Prostate gland (tissue), 2 donors: ENCODE results near the gene IGSF9. TPM values are rescaled to one million over a fixed set of nuclear protein-coding genes. Genes with fewer than 3 reads are reported as not detected.

Experiments used
- DNase-seq: peaks from one replicate; pipeline ENCODE4 v3.0.0-alpha.2; 2019; ENCODE audit warnings: low spot score
- H3K27ac ChIP-seq, 2 donors: fragments of 200-600 bp; sonication (generic); 2 replicates each; pipeline ENCODE4 v1.5.1; 2017 to 2019
- H3K27me3 ChIP-seq: fragments of 200-600 bp; sonication (generic); replicated peaks from 2 replicates; pipeline ENCODE4 v1.5.1; 2019; ENCODE audit not compliant: insufficient read depth
- H3K36me3 ChIP-seq, 2 donors: fragments of 200-600 bp; sonication (generic); 1 replicate in 1 of 2; 2 replicates in 1 of 2; pipeline versions ENCODE4 v1.5.1 to v1.8.1; 2017 to 2019
- H3K4me1 ChIP-seq: fragments of 200-600 bp; sonication (generic); replicated peaks from 2 replicates; pipeline ENCODE4 v1.5.1; 2019
- H3K4me3 ChIP-seq, 2 donors: fragments of 200-600 bp; sonication (generic); 2 replicates each; pipeline ENCODE4 v1.5.1; 2017 to 2019
- H3K9me3 ChIP-seq: fragments of 200-600 bp; sonication (generic); 2 replicates; pipeline ENCODE4 v1.5.1; 2017
- POLR2A ChIP-seq: fragments of 450-650 bp; IDR thresholded peaks from one replicate; pipeline ENCODE4 v1.6.1; 2016; ENCODE audit warnings: antibody characterized with exemption, mild to moderate bottlenecking
- POLR2AphosphoS5 ChIP-seq: sonication (generic); formaldehyde crosslinking; IDR thresholded peaks from one replicate; pipeline ENCODE4 v1.6.1; 2017; ENCODE audit warnings: antibody characterized with exemption
- WGBS: methylation state at CpG from one replicate; pipeline ENCODE4 v1.1.5; 2018; 5-methylcytosine and 5-hydroxymethylcytosine counted together
- intact Hi-C: fragments of 100-400 bp; cut with DNase I; formaldehyde crosslinking; loops from one replicate; pipeline ENCODE4 v1.14.2; 2022
- total RNA-seq, 2 donors: library from RNA; depleted of rRNA; stranded (reverse); fragments of >200 nt; gene quantifications; one replicate each; pipeline ENCODE4 v1.1.0, GENCODE V29; 2016
- TF ChIP-seq, protein P1 (sequence below), 4 experiments: fragments of 200-600 bp in 2 of 4; fragments of 450-650 bp in 2 of 4; sonication (generic) in 2 of 4; IDR thresholded peaks; 1 replicate in 3 of 4; 2 replicates in 1 of 4; pipeline ENCODE4 v1.5.1; 2016 to 2019; ENCODE audit warnings: antibody characterized with exemption in 4 of 4, mild to moderate bottlenecking in 2 of 4, moderate library complexity in 2 of 4

Gene IGSF9
- total RNA-seq, 2 donors from 2014 or later, result 7.6 to 17.3 TPM

DNA sequence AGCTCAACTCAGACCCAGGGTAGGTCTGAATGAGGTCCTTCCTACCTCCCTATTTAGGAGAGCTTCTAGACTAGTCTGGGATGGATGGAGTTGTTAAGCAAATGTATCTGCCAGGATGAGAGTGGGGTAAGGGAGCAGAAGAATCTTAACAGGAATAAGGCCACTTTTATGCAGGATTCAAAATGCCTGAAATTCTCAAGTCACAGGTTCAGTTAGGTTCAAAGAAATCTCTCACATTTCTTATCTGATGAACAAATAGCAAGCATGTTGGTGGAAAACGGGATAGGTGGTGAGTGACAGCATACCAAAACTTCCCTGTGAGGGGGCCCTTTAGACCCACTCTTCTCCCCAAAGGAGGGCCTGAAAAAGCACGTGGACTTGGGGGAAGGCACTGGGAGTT is 5.6 kb upstream of the IGSF9 start:
- no peak overlapping the region for H3K4me3 ChIP-seq
- H3K9me3 ChIP-seq, result no peaks in the 10 kb centered on the region
- H3K27me3 ChIP-seq, result no peaks in the 10 kb centered on the region
- no peak for DNase-seq
- no peaks in the 10 kb centered on the region for H3K36me3 ChIP-seq
- H3K27ac ChIP-seq, result no peak overlapping the region
- TF ChIP-seq, protein P1, sequence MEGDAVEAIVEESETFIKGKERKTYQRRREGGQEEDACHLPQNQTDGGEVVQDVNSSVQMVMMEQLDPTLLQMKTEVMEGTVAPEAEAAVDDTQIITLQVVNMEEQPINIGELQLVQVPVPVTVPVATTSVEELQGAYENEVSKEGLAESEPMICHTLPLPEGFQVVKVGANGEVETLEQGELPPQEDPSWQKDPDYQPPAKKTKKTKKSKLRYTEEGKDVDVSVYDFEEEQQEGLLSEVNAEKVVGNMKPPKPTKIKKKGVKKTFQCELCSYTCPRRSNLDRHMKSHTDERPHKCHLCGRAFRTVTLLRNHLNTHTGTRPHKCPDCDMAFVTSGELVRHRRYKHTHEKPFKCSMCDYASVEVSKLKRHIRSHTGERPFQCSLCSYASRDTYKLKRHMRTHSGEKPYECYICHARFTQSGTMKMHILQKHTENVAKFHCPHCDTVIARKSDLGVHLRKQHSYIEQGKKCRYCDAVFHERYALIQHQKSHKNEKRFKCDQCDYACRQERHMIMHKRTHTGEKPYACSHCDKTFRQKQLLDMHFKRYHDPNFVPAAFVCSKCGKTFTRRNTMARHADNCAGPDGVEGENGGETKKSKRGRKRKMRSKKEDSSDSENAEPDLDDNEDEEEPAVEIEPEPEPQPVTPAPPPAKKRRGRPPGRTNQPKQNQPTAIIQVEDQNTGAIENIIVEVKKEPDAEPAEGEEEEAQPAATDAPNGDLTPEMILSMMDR (IDR thresholded peaks at IDR 0.05), result no peak
- TF ChIP-seq POLR2A (no peak), POLR2AphosphoS5 (no peak)
- intact Hi-C loops, result no loop called here
- peaks cover 10% of the 10 kb centered on the region for H3K4me1 ChIP-seq
- 48% methylated on average over 2 of the region's 2 CpGs for WGBS

DNA sequence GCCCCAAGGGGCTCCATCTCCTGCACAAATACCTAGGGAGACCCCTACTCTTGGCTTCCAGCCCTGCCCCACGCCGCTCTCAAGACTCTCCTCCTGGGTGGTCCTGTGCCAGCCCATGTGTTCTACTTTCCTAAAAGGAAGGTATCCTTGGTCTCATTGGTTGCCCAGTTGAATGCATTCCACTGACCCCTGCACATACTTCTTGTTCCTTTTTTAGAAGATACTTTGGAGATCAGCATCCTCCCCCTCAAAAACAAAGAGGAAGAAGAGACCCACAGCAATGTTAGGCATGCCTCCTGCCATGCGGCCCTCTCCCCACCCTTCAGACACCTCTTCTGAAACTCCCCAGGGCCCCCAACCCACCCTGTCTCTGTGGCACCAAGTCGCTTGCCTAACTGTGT is 4.6 kb upstream of the IGSF9 start:
- intact Hi-C loops, result no loop called here
- Histone ChIP-seq H3K9me3 (no peaks in the 10 kb centered on the region), H3K4me1 (peaks cover 10% of the 10 kb centered on the region), H3K27ac (peak overlapping the region; percentile 38 to 58), H3K36me3 (no peaks in the 10 kb centered on the region), H3K27me3 (no peaks in the 10 kb centered on the region), H3K4me3 (no peak overlapping the region)
- 92% methylated on average over 4 of the region's 4 CpGs for WGBS
- no peak for TF ChIP-seq POLR2AphosphoS5
- TF ChIP-seq, protein P1 (IDR thresholded peaks at IDR 0.05), result no peak
- TF ChIP-seq POLR2A, result no peak
- DNase-seq, result no peak

DNA sequence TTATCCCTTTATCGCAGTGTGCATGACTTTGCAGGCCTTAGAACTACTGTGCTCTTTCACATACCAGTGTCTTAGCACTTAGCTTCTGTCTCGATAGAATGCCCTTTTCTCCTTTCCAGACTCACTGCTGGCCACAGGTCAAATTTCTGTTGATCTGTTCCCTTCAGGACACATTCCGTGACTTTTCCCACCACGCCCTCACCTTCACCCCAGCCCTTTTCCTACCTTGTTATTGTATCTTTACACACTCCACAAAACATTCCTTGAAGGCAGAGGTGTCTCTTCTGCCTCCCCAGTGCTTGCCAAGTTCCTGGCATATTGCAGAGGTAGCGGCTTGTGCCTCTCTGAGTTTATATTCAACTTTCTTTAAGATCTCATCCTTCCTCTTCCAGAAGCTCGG is 3.7 kb upstream of the IGSF9 start:
- peak; percentile 31 for TF ChIP-seq POLR2AphosphoS5
- TF ChIP-seq, protein P1 (IDR thresholded peaks at IDR 0.05), result no peak
- no peak for TF ChIP-seq POLR2A
- peaks cover 10% of the 10 kb centered on the region for H3K4me1 ChIP-seq
- intact Hi-C loops, result no loop called here
- H3K27me3 ChIP-seq, result no peaks in the 10 kb centered on the region
- H3K36me3 ChIP-seq, result no peaks in the 10 kb centered on the region
- no peaks in the 10 kb centered on the region for H3K9me3 ChIP-seq
- peak; percentile 44 for DNase-seq
- WGBS, result 33% methylated on average over 6 of the region's 6 CpGs
- peak overlapping the region; percentile 38 to 58 for H3K27ac ChIP-seq
- H3K4me3 ChIP-seq, result no peak overlapping the region

DNA sequence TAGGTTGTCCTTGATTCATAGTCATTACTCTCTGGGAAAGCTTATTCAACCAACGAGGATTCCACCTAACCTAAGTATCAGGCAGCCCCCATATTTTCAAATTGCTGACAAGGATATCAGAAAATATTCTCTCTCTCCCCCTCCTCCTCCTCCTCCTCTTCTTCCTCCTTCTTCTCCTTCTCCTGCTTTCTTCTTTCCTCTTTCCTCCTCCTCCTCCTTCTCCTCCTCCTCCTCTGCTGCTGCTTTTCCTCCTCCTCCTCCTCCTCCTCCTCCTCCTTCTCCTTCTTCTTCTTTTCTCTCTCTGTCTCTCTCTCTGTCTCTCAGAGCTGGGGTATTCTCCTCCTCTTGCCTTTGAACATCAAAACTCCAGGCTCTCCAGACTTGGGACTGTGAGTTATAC is 2.5 kb upstream of the IGSF9 start:
- H3K27me3 ChIP-seq, result no peaks in the 10 kb centered on the region
- no peak overlapping the region for H3K27ac ChIP-seq
- 79% methylated on average over 1 of the region's 1 CpG for WGBS
- peaks cover 10% of the 10 kb centered on the region for H3K4me1 ChIP-seq
- intact Hi-C loops, result no loop called here
- no peaks in the 10 kb centered on the region for H3K36me3 ChIP-seq
- TF ChIP-seq POLR2AphosphoS5 (no peak), POLR2A (no peak)
- TF ChIP-seq, protein P1 (IDR thresholded peaks at IDR 0.05), result no peak
- no peaks in the 10 kb centered on the region for H3K9me3 ChIP-seq
- DNase-seq, result no peak
- no peak overlapping the region for H3K4me3 ChIP-seq

DNA sequence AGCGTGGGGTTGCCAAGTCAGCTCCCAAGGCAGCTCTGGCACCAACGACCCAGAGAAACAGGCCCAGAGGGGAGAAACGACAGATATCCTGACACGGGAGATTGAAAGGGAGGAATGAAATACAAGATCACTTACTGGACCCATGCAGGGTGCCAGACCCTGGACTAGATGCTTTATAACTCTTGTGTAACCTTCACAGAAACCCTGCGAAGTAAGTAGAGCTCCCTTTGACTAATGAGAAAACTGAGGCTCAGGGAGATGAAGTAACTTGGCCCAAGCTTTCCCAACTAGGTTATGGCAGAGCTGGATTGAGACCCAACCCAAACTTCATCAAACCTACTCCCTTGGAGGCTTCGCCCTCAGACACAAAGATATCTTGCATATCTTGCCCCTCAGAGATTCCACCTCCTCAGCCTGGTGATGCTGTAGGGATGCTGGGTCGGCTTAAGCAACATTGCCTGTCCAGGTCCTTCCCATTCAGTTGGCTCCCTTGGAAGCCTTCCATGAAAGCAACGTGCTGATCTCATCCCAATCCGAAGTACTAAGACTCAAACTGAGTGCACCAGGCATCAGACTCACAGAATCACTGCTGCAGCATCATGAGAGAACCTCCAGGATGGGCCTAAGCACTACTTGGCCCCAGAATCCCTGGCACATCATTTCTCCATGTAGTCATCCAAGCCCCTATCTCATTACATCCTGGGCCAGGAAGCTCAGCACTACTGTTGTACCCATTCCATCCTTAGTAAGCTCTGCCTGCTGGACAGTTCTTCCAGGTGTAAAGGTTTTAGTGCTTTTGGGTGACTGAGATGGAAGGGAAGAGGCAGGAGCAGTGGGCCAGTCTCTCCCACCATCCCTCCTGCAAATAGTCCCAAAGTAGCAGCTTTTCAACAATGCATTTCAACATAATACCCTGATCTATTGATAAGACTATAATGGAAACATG is 1.1 kb upstream of the IGSF9 start:
- DNase-seq, result no peak
- 43% methylated on average over 9 of the region's 9 CpGs for WGBS
- Histone ChIP-seq H3K9me3 (no peaks in the 10 kb centered on the region), H3K27me3 (no peaks in the 10 kb centered on the region), H3K4me3 (peak overlapping the region in 1 of 2 donors; percentile 47), H3K27ac (peak overlapping the region; percentile 77 to 85), H3K36me3 (no peaks in the 10 kb centered on the region), H3K4me1 (peaks cover 10% of the 10 kb centered on the region)
- TF ChIP-seq POLR2AphosphoS5 (no peak), POLR2A (no peak)
- TF ChIP-seq, protein P1 (IDR thresholded peaks at IDR 0.05), result no peak
- intact Hi-C loops, result no loop called here
